ENCODE data around the gene RWDD4.

DNA sequence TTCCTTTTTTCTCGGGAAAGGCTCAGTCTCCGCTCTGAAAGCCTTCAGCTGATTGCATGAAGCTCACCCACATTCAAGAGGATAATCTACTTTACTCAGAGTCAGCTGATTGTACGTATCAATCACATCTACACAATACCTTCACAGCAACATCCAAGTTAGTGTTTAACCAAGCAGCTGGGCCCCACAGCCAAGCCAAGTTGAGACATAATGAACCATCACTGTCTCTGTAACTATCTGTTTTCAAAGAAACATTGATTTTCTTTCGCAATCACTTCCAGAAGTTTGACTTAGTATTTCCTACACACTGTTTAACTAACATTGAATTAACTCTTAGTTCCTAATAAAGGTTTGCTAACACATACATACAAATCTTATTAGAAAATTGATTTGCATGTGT, 40.3 kb downstream of the RWDD4 start:
- TF ChIP-seq, protein P1, sequence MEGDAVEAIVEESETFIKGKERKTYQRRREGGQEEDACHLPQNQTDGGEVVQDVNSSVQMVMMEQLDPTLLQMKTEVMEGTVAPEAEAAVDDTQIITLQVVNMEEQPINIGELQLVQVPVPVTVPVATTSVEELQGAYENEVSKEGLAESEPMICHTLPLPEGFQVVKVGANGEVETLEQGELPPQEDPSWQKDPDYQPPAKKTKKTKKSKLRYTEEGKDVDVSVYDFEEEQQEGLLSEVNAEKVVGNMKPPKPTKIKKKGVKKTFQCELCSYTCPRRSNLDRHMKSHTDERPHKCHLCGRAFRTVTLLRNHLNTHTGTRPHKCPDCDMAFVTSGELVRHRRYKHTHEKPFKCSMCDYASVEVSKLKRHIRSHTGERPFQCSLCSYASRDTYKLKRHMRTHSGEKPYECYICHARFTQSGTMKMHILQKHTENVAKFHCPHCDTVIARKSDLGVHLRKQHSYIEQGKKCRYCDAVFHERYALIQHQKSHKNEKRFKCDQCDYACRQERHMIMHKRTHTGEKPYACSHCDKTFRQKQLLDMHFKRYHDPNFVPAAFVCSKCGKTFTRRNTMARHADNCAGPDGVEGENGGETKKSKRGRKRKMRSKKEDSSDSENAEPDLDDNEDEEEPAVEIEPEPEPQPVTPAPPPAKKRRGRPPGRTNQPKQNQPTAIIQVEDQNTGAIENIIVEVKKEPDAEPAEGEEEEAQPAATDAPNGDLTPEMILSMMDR (conservative IDR thresholded peaks at IDR 0.05) = no peak
- no peak for TF ChIP-seq EZH2 (IDR thresholded peaks at IDR 0.05; ENCODE audit: low read depth)
